Frontal cortex (tissue), 4 donors: ENCODE results near the gene ACOT8. TPM values are rescaled to one million over a fixed set of nuclear protein-coding genes. Genes with fewer than 3 reads are reported as not detected.
"Not testable (repeated sequence)": the region's sequence is repeated elsewhere in the genome, so short reads cannot be mapped to it uniquely, and the experiment has no call there.

Source experiments
- DNase-seq, 2 donors: peaks; one replicate each; pipeline ENCODE4 v3.0.0; 2012; ENCODE audit warnings: low spot score in 2 of 2
- FAIRE-seq: peaks from 2 replicates; lab custom pipeline; 2012; peaks lifted over from hg19 to GRCh38; lab: Jason Lieb, UNC
- total RNA-seq: library from RNA; depleted of rRNA; stranded (reverse); fragments of >200 nt; gene quantifications from one replicate; pipeline ENCODE4 v1.2.3, GENCODE V29; 2014
- donor health status: control.
- donor health status: control.
- donor health status: control.

Gene ACOT8
- 32.6 TPM for total RNA-seq

DNA sequence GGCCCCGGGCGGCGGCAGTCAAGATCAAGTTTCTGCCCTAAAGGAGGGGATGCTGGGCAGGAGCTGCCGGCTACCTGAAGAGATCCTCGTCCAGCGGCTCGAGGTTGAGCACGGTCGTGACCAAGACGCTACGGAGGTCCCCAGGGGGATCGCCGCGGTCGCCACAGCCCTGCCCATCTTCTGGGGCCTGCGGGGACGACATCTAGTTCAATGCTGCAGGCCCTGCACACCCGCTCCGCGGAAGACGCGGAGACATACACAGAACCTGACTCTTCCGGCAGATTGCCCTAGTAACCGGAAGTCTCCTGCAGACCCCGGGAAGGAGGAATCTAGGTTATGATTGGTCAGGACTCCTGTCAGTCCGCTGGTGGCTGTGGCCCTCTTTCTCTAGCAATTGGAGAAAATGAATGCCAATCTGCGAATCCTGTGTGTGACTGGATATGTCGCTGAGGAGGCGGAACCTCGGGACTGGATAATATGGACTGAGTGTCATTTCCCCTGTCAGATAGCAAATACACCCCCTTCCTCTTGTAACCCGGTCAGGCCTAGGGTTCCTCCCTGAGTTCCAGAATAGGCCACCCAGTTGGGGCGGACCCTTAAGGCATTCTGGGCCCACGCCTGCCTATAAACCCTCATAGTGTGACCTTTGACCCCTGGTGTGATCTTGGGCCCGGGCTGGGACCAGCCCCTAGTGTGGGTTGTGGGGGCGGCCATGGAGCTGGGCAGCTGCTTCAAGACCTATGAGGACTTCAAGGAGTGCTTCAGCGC is at the start of gene ACOT8, which contains the start of gene ZSWIM3:
ACOT8 (minus strand) TSS at position 279 of the 768 bp plus-strand sequence; CDS start at position 202, 77 bp downstream.
ZSWIM3 (plus strand) TSS at position 501 of the 768 bp plus-strand sequence; CDS start at position 713, 212 bp downstream.
- FAIRE-seq (peak; percentile 54), DNase-seq (peak; percentile 86 to 97)

DNA sequence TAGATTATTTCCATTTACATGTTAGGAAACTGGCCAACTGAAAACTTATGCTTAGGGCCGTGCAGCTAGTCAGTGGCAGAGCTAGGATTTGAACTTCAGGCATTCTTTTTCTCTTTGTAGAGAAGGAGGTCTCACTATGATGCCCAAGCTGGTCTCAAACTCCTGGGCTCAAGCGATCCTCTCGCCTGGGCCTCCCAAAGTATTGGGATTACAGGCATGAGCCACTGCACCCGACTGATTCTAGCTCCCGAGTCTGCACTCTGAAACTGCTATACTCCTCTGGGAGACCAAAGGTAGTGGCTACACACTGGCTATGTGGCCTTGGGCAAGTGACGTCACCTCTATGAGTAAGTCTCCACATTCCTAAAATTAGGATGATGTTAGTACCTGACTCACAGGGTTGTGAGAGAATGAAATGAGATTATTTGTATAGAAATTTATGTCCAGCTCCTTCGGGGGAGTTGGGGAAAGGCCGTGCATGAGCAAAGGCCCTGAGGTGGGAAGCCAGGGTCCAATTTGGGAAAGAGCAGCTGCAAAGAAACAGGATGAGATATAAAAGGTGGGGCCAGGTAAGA is 48.4 kb upstream of the ACOT8 start:
- no peak for FAIRE-seq
- DNase-seq: no peak

GRCh38 chr20:45904583-45905504 is 47.7 kb upstream of the ACOT8 start:
- DNase-seq (no peak), FAIRE-seq (no peak)

- DNase-seq (no peak), FAIRE-seq (no peak)
These were observed 45.1 kb upstream of the ACOT8 start for GRCh38 chr20:45902199-45902701.

DNA sequence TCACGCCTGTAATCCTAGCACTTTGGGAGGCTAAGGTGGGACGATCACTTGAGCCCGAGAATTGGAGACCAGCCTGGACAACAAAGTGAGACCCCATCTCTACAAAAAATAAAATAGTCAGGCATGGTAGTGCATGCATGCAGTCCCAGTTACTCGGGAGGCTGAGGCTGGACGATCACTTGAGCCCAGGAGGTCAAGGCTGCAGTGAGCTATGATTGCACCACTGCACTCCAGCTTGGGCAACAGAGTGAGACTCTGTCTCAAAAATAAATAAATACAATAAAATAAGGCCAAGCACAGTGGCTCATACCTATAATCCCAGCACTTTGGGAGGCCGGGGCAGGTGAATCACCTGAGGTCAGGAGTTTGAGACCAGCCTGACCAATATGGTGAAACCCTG is 44.1 kb upstream of the ACOT8 start:
- not testable (repeated sequence) for FAIRE-seq, DNase-seq

- FAIRE-seq (no peak), DNase-seq (no peak)
These were observed 42.0 kb upstream of the ACOT8 start for GRCh38 chr20:45899046-45899835.

DNA sequence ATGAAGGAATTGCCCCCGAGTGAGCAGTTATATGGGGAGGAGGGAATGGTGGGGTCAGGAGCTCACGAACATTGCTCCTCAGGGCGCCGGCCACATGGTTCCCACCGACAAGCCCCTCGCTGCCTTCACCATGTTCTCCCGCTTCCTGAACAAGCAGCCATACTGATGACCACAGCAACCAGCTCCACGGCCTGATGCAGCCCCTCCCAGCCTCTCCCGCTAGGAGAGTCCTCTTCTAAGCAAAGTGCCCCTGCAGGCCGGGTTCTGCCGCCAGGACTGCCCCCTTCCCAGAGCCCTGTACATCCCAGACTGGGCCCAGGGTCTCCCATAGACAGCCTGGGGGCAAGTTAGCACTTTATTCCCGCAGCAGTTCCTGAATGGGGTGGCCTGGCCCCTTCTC is 41.1 kb upstream of the ACOT8 start:
- FAIRE-seq (no peak), DNase-seq (no peak)

DNA sequence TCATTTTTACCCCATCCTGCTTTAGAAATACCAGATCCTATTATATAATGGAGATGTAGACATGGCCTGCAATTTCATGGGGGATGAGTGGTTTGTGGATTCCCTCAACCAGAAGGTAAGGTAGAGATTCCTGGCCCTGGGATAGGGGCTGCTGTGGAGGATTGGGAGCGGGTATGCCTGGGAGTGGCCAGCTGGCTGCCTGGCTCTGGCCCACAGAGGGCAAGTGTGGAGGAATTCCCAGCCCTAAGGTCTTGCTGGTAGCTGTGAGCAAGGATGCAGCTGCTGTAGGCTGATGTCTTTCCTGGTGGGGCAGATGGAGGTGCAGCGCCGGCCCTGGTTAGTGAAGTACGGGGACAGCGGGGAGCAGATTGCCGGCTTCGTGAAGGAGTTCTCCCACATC is 40.5 kb upstream of the ACOT8 start:
- no peak for DNase-seq
- FAIRE-seq: no peak

GRCh38 chr20:45897289-45897688 is 40.1 kb upstream of the ACOT8 start:
- FAIRE-seq: no peak

GRCh38 chr20:45896641-45897161 is 39.5 kb upstream of the ACOT8 start:
- FAIRE-seq: no peak
- no peak for DNase-seq

More at GRCh38 chr20:45897289-45897688, 40.1 kb upstream of the ACOT8 start:
- no peak for DNase-seq

GRCh38 chr20:45894797-45895196 is 37.6 kb upstream of the ACOT8 start:
- DNase-seq: no peak
- no peak for FAIRE-seq

- no peak for DNase-seq
- FAIRE-seq: no peak
These were observed 36.6 kb upstream of the ACOT8 start for GRCh38 chr20:45893831-45894230.

GRCh38 chr20:45892828-45893500 is 35.8 kb upstream of the ACOT8 start:
- FAIRE-seq (no peak), DNase-seq (no peak)

DNA sequence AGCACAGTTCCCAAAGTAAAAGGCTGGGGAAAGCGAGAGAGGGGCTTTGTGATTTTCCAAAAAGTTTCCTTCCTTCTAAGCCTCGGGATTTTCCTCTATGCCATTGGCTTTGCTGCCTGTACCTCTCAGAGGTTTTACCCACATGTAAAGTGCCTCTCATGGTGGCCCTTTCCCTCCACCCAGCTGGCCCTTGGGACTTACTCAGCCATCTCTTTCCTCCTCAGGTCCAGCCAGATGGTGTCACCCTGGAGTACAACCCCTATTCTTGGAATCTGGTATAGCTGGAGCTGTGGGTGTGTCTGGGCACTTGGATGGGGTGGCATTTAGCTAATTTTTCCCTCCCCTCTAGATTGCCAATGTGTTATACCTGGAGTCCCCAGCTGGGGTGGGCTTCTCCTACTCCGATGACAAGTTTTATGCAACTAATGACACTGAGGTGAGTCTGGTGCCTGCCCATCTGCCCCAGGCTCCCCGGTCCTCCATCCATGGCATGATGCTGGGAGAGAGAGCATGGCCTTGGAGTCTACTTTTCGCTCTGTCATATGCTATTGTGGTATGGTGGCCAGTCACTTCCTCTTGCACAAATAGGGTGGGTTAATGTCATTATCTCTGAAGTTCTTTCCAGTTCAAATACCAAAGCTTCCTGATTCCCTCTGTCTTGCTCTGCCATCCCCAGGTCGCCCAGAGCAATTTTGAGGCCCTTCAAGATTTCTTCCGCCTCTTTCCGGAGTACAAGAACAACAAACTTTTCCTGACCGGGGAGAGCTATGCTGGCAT is 35.0 kb upstream of the ACOT8 start:
- DNase-seq (peak; percentile 49 to 58), FAIRE-seq (no peak)

DNA sequence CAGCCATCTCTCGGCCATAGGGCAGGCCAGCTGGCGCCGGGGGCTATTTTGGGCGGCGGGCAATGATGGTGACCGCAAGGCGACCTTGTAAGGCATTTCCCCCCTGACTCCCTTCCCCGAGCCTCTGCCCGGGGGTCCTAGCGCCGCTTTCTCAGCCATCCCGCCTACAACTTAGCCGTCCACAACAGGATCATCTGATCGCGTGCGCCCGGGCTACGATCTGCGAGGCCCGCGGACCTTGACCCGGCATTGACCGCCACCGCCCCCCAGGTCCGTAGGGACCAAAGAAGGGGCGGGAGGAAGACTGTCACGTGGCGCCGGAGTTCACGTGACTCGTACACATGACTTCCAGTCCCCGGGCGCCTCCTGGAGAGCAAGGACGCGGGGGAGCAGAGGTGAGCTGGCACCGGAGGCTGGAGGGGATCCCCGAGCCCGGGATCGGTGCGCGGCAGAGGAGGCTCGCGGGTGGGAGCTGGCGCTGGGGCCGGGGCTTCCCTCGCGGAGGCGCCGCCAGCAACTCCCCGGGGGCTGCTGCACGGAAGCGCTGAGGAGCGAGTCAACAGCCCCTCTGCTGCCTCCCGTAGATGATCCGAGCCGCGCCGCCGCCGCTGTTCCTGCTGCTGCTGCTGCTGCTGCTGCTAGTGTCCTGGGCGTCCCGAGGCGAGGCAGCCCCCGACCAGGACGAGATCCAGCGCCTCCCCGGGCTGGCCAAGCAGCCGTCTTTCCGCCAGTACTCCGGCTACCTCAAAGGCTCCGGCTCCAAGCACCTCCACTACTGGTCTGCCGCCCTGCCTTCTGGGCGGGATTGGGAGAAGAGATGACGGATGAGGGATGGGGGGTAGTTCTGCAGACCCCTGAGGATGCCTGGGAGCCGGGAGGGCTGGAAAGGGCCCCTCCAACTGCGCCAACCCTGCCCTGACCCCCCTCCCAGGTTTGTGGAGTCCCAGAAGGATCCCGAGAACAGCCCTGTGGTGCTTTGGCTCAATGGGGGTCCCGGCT is 34.1 kb upstream of the ACOT8 start, which contains the start of the genes CTSA and NEURL2:
CTSA (plus strand) TSS at position 351 of the 999 bp plus-strand sequence; CDS start at position 585, 234 bp downstream.
NEURL2 (minus strand) TSS at position 224 of the 999 bp plus-strand sequence; CDS start at position 7, 217 bp downstream.
- peak; percentile 99 for DNase-seq
- FAIRE-seq: no peak
